GM10847 (cell line): ENCODE measurements around the gene TMPRSS12.

Source experiments
- POLR2A ChIP-seq: IDR thresholded peaks from 2 replicates; pipeline ENCODE4 v1.6.1; 2011; ENCODE audit not compliant: insufficient read length; ENCODE audit errors: extremely low read depth

Gene TMPRSS12, protein sequence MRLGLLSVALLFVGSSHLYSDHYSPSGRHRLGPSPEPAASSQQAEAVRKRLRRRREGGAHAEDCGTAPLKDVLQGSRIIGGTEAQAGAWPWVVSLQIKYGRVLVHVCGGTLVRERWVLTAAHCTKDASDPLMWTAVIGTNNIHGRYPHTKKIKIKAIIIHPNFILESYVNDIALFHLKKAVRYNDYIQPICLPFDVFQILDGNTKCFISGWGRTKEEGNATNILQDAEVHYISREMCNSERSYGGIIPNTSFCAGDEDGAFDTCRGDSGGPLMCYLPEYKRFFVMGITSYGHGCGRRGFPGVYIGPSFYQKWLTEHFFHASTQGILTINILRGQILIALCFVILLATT

GRCh38 chr12:50842637-50843493, at the start of gene TMPRSS12:
Gene TMPRSS12 (plus strand): TSS chr12:50842926. CDS start chr12:50842965, 39 bp downstream.
- TF ChIP-seq POLR2A = no peak

DNA sequence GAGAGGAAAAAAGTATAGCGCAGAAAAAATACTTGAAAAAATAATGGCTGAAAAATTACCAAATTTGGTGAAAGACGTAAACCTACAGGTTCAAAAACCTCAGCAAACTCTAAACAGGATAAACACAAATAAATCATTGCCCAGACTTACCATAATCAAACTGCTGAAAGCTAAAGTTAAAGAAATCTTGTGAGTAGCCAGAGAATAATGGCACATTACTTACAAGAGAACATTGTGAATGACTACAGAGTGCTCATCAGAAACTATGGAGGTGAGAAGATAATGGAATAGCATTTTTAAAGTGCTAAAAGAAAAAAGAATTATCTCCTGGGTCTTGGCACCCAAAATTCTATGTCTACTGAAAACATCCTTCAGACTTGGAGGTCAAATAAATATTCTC, 42.8 kb upstream of the TMPRSS12 start:
- no peak for TF ChIP-seq POLR2A

DNA sequence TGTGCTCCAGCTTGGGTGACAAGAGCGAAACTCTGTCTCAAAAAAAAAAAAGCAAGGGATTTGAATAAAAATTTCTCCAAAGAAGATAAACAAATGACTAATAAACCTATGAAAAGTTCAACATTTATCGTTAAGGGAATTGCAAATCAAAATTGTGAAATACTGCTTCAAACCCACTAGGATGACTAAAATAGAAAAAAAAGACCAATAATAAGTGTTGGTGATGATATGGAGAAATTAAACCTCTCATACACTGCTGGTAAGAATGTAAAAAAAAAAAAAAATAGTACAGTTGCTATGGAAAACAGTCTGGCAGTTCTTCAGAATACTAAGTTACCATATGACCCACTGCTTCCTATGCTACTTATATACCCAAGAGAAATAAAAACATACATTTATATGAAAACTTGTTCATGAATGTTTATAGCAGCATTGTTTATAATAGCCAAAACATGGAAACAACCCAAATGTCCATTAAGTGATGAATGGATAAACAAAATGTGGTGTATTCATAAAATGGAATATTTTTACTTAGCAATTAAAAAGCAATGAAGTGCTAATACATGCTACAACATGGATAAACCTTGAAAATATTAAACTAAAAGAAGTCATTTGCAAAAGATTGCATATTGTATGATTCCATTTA, 39.4 kb upstream of the TMPRSS12 start:
- no peak for TF ChIP-seq POLR2A

- no peak for TF ChIP-seq POLR2A
These were observed 36.5 kb upstream of the TMPRSS12 start for GRCh38 chr12:50806176-50806575.

DNA sequence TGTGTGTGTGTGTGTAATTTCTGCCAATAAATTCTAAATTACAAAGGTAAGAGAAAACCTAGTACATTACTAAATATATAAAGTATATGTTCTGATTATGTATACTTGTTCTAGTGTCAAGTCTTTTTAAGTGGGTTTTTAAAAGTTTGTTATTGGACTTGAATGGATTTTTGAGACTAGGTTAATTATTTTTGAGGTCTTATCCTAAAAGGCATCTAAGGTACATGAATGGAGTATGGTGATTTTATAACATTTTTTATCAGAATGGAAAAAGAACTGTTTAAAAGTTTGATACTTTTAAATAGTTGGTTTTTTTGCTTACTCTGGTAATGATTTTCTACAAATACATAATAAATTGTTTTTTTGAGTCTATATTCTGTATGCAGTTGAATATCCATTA, 22.5 kb upstream of the TMPRSS12 start:
- TF ChIP-seq POLR2A = no peak

DNA sequence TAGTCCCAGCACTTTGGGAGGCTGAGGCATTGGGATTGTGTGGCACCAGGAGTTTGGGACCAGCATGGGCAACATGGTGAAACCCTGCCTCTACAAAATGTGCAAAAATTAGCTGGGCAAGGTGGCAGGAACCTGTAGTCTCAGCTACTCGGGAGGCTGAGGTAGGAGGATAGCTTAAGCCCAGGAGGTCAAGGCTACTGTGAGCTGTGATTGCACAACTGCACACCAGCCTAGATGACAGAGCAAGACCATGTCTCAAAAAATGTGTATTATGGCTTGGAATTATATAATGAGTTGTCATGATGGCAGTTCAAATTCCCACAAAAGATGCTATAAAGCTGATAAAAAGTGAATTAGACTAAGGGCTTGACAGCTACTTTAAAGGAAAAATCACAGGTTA, 20.6 kb upstream of the TMPRSS12 start:
- TF ChIP-seq POLR2A = no peak

GRCh38 chr12:50824914-50825313, 17.8 kb upstream of the TMPRSS12 start:
- no peak for TF ChIP-seq POLR2A

DNA sequence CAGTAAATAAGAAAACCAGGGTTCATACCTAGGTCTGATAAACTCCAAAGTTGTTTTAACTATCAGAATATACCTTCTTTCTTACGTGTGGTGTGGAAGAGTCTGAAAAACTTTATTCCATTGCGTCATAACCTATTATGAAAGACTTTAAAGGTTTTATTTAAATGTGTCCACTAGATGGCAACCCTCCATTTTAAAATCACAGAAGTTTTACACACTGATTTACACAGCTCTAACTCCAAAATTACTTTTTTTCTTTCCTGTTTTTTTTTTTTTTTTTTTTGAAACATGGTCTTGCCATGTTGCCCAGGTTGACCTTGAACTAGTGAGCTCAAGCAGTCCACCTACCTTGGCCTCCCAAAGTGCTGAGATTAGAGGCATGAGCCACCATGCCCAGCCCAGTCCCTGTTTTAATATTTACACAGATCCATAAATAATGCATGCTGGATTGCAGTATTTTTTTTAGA, 17.3 kb upstream of the TMPRSS12 start:
- no peak for TF ChIP-seq POLR2A

GRCh38 chr12:50828121-50828520, 14.6 kb upstream of the TMPRSS12 start:
- TF ChIP-seq POLR2A = no peak

DNA sequence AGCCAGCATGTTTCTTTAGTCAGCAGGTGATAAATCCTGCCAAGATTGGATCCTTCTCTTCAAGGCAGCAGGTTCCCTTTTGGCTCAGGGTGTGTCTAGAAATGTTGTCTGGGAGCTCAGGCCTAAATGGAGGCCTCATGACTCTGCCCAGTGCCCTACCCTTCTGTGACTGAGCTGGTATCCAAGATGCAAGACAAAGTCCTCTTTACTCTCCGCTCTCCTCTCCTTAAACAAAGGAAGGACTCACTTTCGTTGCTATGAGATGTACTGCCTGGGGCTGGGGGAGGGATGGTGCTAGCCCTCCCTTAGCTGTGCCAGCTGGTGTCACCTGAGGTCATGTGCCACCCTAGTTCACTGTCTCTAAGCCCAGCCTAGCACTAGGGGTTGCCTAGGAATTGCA, 13.8 kb upstream of the TMPRSS12 start:
- TF ChIP-seq POLR2A = no peak

GRCh38 chr12:50839042-50839441, 3.7 kb upstream of the TMPRSS12 start:
- TF ChIP-seq POLR2A = no peak

DNA sequence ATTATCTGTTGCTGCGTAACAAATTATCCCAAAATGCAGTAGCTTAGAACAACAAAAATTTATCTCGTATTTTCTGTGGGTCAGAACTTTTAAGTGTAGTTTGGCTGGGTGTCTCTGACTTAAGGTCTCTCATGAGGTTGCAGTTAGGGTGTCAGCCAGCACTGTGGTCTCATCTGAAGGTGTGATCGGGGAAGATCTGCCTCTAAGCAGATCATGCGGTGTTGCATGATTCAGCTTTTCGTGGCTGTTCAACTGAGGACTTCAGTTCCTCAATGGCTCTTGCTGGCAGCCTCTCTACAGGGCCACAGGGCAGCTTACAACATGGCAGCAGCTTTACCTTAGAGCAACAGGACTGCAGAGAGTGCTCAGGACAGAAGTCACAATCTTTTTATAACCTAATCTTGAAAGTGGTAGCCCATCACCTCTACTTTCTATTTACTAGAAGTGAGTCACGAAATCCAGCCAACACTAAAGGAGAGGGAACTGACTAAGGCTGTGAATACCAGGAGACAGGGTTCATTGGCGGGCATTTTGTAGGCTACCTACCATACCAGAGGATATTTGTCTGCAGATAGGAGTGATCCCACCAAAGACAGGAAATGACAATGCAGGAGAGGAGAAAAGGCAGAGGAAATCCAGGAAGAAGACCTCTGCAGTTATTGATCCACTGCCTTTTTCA, 1.8 kb upstream of the TMPRSS12 start:
- TF ChIP-seq POLR2A = no peak

GRCh38 chr12:50841716-50842531, 802 bp upstream of the TMPRSS12 start:
- no peak for TF ChIP-seq POLR2A

GRCh38 chr12:50845021-50845647, 2.4 kb downstream of the TMPRSS12 start:
- no peak for TF ChIP-seq POLR2A
